ENCODE results near the gene DENND2A. TPM values are rescaled to one million over a fixed set of nuclear protein-coding genes. Genes with fewer than 3 reads are reported as not detected.

The DENND2A gene
- total RNA-seq, 3 donors from 2014 or later: 6.9 to 13.1 (median 7.6) TPM

DNA sequence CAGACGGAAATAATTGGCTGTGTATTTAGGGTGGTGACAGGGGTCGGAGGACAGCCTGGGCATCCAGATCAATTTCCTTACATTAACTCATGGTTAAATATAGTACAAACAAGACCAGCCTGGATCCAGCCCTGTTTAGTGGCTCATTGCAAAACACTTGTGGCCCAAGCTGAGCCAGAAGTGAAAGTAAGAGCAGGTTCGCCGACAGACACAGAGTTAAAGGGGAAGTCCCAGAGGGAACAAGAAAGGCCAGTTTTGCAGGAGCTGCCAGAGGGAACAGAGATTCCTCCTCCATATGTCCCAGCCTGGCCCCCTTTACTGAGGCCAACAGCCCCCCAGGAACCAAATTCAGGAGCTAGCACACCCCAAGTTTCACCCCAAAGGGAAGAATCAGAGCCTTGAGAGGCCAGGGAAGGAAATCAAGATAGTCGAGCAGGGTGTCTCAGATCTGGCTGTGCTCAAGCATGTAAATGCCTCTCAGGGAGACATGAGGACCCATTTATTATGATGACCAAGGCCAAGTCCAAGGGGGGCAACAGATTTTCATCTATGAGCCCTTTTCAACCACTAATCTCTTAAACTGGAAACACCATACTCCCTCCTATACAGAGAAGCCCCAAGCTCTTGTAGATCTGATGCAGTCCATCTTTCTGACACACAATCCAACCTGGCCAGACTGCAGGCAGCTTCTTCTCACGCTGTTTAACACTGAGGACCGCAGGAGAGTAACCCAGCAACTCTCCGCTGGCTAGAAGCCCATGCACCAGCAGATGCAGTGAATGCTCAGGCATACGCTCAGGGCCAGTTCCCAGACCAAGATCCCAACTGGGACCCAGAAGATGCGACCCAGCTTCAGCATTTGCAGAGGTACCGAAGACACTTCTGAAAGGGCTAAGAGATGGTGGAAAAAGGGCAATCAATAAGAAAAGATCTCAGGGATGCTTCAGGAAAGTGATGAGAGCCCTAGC is 16.2 kb upstream of the DENND2A start:
- H3K4me3 ChIP-seq: peak overlapping the region; percentile 15 to 50 (median 32)
- no peaks in the 10 kb centered on the region for H3K36me3 ChIP-seq
- DNase-seq (ENCODE audit: low spot score in 2 of 2): peak; percentile 69 to 71
- H3K9me3 ChIP-seq: no peaks in the 10 kb centered on the region
- peaks cover 0 to 8% of the 10 kb centered on the region in 2 donors for H3K4me1 ChIP-seq
- no peaks in the 10 kb centered on the region for H3K27me3 ChIP-seq
- intact Hi-C loops (cut with DNase I; ENCODE audit: low total_unique reads): no loop called here
- TF ChIP-seq POLR2AphosphoS5 (IDR thresholded peaks at IDR 0.05) (peak in 2 of 3 donors; percentile 25 to 53), POLR2A (IDR thresholded peaks at IDR 0.05) (no peak)
- H3K27ac ChIP-seq: peak overlapping the region; percentile 78 to 80

- no peaks in the 10 kb centered on the region for H3K27me3 ChIP-seq
- H3K4me3 ChIP-seq: peak overlapping the region in 2 of 3 donors; percentile 32 to 50
- no peaks in the 10 kb centered on the region for H3K36me3 ChIP-seq
- peak overlapping the region; percentile 78 to 80 for H3K27ac ChIP-seq
- DNase-seq (ENCODE audit: low spot score in 2 of 2): no peak
- intact Hi-C loops (cut with DNase I; ENCODE audit: low total_unique reads): loop anchor here (1.0 kb wide), 1 partner anchor 128 kb away; no protein-coding TSS in a partner anchor
- peaks cover 0 to 8% of the 10 kb centered on the region in 2 donors for H3K4me1 ChIP-seq
- TF ChIP-seq POLR2A (IDR thresholded peaks at IDR 0.05): no peak
- TF ChIP-seq POLR2AphosphoS5 (IDR thresholded peaks at IDR 0.05): no peak
- TF ChIP-seq, protein P1, sequence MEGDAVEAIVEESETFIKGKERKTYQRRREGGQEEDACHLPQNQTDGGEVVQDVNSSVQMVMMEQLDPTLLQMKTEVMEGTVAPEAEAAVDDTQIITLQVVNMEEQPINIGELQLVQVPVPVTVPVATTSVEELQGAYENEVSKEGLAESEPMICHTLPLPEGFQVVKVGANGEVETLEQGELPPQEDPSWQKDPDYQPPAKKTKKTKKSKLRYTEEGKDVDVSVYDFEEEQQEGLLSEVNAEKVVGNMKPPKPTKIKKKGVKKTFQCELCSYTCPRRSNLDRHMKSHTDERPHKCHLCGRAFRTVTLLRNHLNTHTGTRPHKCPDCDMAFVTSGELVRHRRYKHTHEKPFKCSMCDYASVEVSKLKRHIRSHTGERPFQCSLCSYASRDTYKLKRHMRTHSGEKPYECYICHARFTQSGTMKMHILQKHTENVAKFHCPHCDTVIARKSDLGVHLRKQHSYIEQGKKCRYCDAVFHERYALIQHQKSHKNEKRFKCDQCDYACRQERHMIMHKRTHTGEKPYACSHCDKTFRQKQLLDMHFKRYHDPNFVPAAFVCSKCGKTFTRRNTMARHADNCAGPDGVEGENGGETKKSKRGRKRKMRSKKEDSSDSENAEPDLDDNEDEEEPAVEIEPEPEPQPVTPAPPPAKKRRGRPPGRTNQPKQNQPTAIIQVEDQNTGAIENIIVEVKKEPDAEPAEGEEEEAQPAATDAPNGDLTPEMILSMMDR (IDR thresholded peaks at IDR 0.05): no peak
- no peaks in the 10 kb centered on the region for H3K9me3 ChIP-seq
Measured at GRCh38 chr7:140655511-140656408, 15.1 kb upstream of the DENND2A start.

- peaks cover 0 to 8% of the 10 kb centered on the region in 2 donors for H3K4me1 ChIP-seq
- no peak overlapping the region for H3K27ac ChIP-seq
- H3K9me3 ChIP-seq: no peaks in the 10 kb centered on the region
- TF ChIP-seq, protein P1 (IDR thresholded peaks at IDR 0.05): no peak
- TF ChIP-seq POLR2A (IDR thresholded peaks at IDR 0.05) (no peak), POLR2AphosphoS5 (IDR thresholded peaks at IDR 0.05) (no peak)
- no peak overlapping the region for H3K4me3 ChIP-seq
- H3K27me3 ChIP-seq: no peaks in the 10 kb centered on the region
- no peak for DNase-seq (ENCODE audit: low spot score in 2 of 2)
- no peaks in the 10 kb centered on the region for H3K36me3 ChIP-seq
- intact Hi-C loops (cut with DNase I; ENCODE audit: low total_unique reads): loop anchor here (1.0 kb wide), 1 partner anchor 127 kb away; no protein-coding TSS in a partner anchor
Measured at GRCh38 chr7:140654661-140655060, 14.0 kb upstream of the DENND2A start.

GRCh38 chr7:140654109-140654387 is 13.4 kb upstream of the DENND2A start:
- intact Hi-C loops (cut with DNase I; ENCODE audit: low total_unique reads): no loop called here
- Histone ChIP-seq H3K9me3 (no peaks in the 10 kb centered on the region), H3K4me3 (no peak overlapping the region), H3K27ac (no peak overlapping the region), H3K4me1 (peaks cover 0 to 8% of the 10 kb centered on the region in 2 donors), H3K27me3 (no peaks in the 10 kb centered on the region), H3K36me3 (no peaks in the 10 kb centered on the region)
- DNase-seq (ENCODE audit: low spot score in 2 of 2): no peak
- TF ChIP-seq POLR2A (IDR thresholded peaks at IDR 0.05): no peak
- TF ChIP-seq, protein P1 (IDR thresholded peaks at IDR 0.05): no peak

GRCh38 chr7:140653319-140654108 is 12.9 kb upstream of the DENND2A start:
- Histone ChIP-seq H3K27ac (no peak overlapping the region), H3K27me3 (no peaks in the 10 kb centered on the region), H3K36me3 (no peaks in the 10 kb centered on the region), H3K4me1 (peaks cover 0 to 8% of the 10 kb centered on the region in 2 donors), H3K9me3 (no peaks in the 10 kb centered on the region), H3K4me3 (no peak overlapping the region)
- intact Hi-C loops (cut with DNase I; ENCODE audit: low total_unique reads): no loop called here
- TF ChIP-seq POLR2A (IDR thresholded peaks at IDR 0.05) (no peak), POLR2AphosphoS5 (IDR thresholded peaks at IDR 0.05) (peak in 2 of 3 donors; percentile 24 to 39)
- TF ChIP-seq, protein P1 (IDR thresholded peaks at IDR 0.05): peak; percentile 62 to 90 (median 89)
- peak in 1 of 2 donors; percentile 27 for DNase-seq (ENCODE audit: low spot score in 2 of 2)
